Osteocyte (in vitro differentiated cells): ENCODE data around the gene AGMO. TPM values are rescaled to one million over a fixed set of nuclear protein-coding genes. Genes with fewer than 3 reads are reported as not detected.
A peak's percentile ranks its signal among the peaks of the same experiment; 100 is the strongest.

Source experiments
- DNase-seq: peaks from one replicate; pipeline ENCODE4 v3.0.0; 2021; ENCODE audit warnings: mixed read lengths; ENCODE audit not compliant: unreplicated experiment; ENCODE audit errors: extremely low spot score
- H3K27ac Mint-ChIP-seq: one replicate; pipeline ENCODE4 v1.8.0; 2021; ENCODE audit warnings: mild to moderate bottlenecking, mixed read lengths; ENCODE audit not compliant: unreplicated experiment
- H3K27me3 Mint-ChIP-seq: one replicate; pipeline ENCODE4 v1.8.0; 2021; ENCODE audit warnings: mixed read lengths; ENCODE audit not compliant: unreplicated experiment
- H3K36me3 Mint-ChIP-seq: one replicate; pipeline ENCODE4 v1.8.0; 2021; ENCODE audit warnings: mixed read lengths; ENCODE audit not compliant: unreplicated experiment
- H3K4me1 Mint-ChIP-seq: one replicate; pipeline ENCODE4 v1.8.0; 2021; ENCODE audit warnings: mixed read lengths; ENCODE audit not compliant: unreplicated experiment
- H3K4me3 Mint-ChIP-seq: one replicate; pipeline ENCODE4 v1.8.0; 2021; ENCODE audit warnings: mild to moderate bottlenecking, moderate library complexity, mixed read lengths; ENCODE audit not compliant: unreplicated experiment
- H3K9me3 Mint-ChIP-seq: one replicate; pipeline ENCODE4 v1.8.0; 2021; ENCODE audit warnings: mixed read lengths; ENCODE audit not compliant: unreplicated experiment
- CTCF ChIP-seq: fragments of 200-600 bp; sonication (generic); IDR thresholded peaks from 2 replicates; pipeline ENCODE4 v1.5.0; 2021; ENCODE audit warnings: antibody characterized with exemption, mild to moderate bottlenecking, moderate library complexity
- long read RNA-seq: library from polyadenylated mRNA; unstranded; transcript quantifications from one replicate; pipeline ENCODE4 v2.0.0, GENCODE V29; 2021
- total RNA-seq: library from RNA; stranded (reverse); gene quantifications from 2 replicates; pipeline ENCODE4 v1.2.1, GENCODE V29; 2021

AGMO gene
- total RNA-seq: 0.99 and 1.7 TPM in 2 replicates
- long read RNA-seq, transcript AGMO-201 (13 exons, 2,475 nt): major isoform, 7 of 11 reads
- long read RNA-seq, partial matches to known transcripts: 2 of 11 reads
- long read RNA-seq, other reads (novel, unspliced or antisense): 2 of 11 reads

- peak within 1 kb of the TSS; percentile 95 for H3K27ac Mint-ChIP-seq
- no peaks in the 10 kb centered on the region for H3K9me3 Mint-ChIP-seq
- TF ChIP-seq CTCF: peak; percentile 48
- H3K27me3 Mint-ChIP-seq: no peaks in the 10 kb centered on the region
- H3K4me3 Mint-ChIP-seq: peak within 1 kb of the TSS; percentile 69
- H3K36me3 Mint-ChIP-seq: no peaks in the 10 kb centered on the region
- H3K4me1 Mint-ChIP-seq: peaks cover 50% of the 10 kb centered on the region
- DNase-seq: peak; percentile 84
Measured at GRCh38 chr7:15561835-15562234, at the start of gene AGMO. Gene AGMO (minus strand): TSS chr7:15562015.

GRCh38 chr7:15610503-15610902, 48.7 kb upstream of the AGMO start:
- Mint-ChIP-seq H3K4me1 (peaks cover 23% of the 10 kb centered on the region), H3K9me3 (peaks cover 11% of the 10 kb centered on the region), H3K27ac (no peak overlapping the region), H3K36me3 (peaks cover 26% of the 10 kb centered on the region), H3K27me3 (no peaks in the 10 kb centered on the region), H3K4me3 (no peak overlapping the region)
- DNase-seq: no peak
- no peak for TF ChIP-seq CTCF

GRCh38 chr7:15609287-15609686, 47.5 kb upstream of the AGMO start:
- no peak for DNase-seq
- H3K4me3 Mint-ChIP-seq: no peak overlapping the region
- H3K27me3 Mint-ChIP-seq: no peaks in the 10 kb centered on the region
- H3K9me3 Mint-ChIP-seq: peaks cover 11% of the 10 kb centered on the region
- H3K4me1 Mint-ChIP-seq: peaks cover 27% of the 10 kb centered on the region
- no peak for TF ChIP-seq CTCF
- H3K27ac Mint-ChIP-seq: no peak overlapping the region
- peaks cover 26% of the 10 kb centered on the region for H3K36me3 Mint-ChIP-seq

- Mint-ChIP-seq H3K4me1 (peaks cover 35% of the 10 kb centered on the region), H3K27ac (no peak overlapping the region), H3K9me3 (peaks cover 11% of the 10 kb centered on the region), H3K4me3 (no peak overlapping the region), H3K36me3 (peaks cover 26% of the 10 kb centered on the region), H3K27me3 (no peaks in the 10 kb centered on the region)
- DNase-seq: no peak
- TF ChIP-seq CTCF: no peak
Measured at GRCh38 chr7:15607529-15608210, 45.9 kb upstream of the AGMO start.

- TF ChIP-seq CTCF: no peak
- Mint-ChIP-seq H3K9me3 (peaks cover 11% of the 10 kb centered on the region), H3K27ac (no peak overlapping the region), H3K36me3 (peaks cover 16% of the 10 kb centered on the region), H3K4me3 (no peak overlapping the region), H3K4me1 (peaks cover 35% of the 10 kb centered on the region), H3K27me3 (no peaks in the 10 kb centered on the region)
- no peak for DNase-seq
Measured at GRCh38 chr7:15606561-15606960, 44.7 kb upstream of the AGMO start.
